OCI-LY3 (cell line): ENCODE data around the gene DCUN1D2.

Source experiments
- H2AFZ ChIP-seq: fragments of 200-600, 300-600 bp; shearing (Covaris generic); 2 replicates; pipeline ENCODE4 v1.6.0; 2014; ENCODE audit warnings: antibody characterized with exemption, low read depth, low read length
- H3K27ac ChIP-seq: fragments of 200-600, 300-600 bp; sonication (generic); 2 replicates; pipeline ENCODE4 v1.5.1; 2014; ENCODE audit warnings: mild to moderate bottlenecking, low read length, moderate library complexity, mixed read lengths
- H3K27me3 ChIP-seq: fragments of 200-600, 300-600 bp; sonication (generic); 2 replicates; pipeline ENCODE4 v1.6.1; 2014; ENCODE audit warnings: low read depth, low read length, mixed read lengths
- H3K36me3 ChIP-seq: fragments of 200-600, 300-600 bp; sonication (generic); replicated peaks from 2 replicates; pipeline ENCODE3; 2014; ENCODE audit warnings: low read depth, low read length, mixed read lengths
- H3K4me1 ChIP-seq: fragments of 300-600, 200-600 bp; sonication (generic); 2 replicates; pipeline ENCODE4 v1.6.1; 2014; ENCODE audit warnings: low read length, mixed read lengths
- H3K4me2 ChIP-seq: fragments of 200-600, 300-600 bp; sonication (generic); 2 replicates; pipeline ENCODE4 v1.6.1; 2014; ENCODE audit warnings: low read length, mixed read lengths
- H3K4me3 ChIP-seq: fragments of 300-600, 200-600 bp; sonication (generic); 2 replicates; pipeline ENCODE4 v1.5.1; 2014; ENCODE audit warnings: antibody characterized with exemption, mild to moderate bottlenecking, low read length, moderate library complexity
- H3K79me2 ChIP-seq: fragments of 300-600, 200-600 bp; shearing (Covaris generic); 2 replicates; pipeline ENCODE4 v1.6.1; 2014; ENCODE audit warnings: mild to moderate bottlenecking, low read length, mixed read lengths
- H3K9ac ChIP-seq: fragments of 300-600, 200-600 bp; shearing (Covaris generic); 2 replicates; pipeline ENCODE4 v1.6.0; 2014; ENCODE audit warnings: mild to moderate bottlenecking, low read length, moderate library complexity
- H3K9me3 ChIP-seq: fragments of 200-600, 300-600 bp; shearing (Covaris generic); 2 replicates; pipeline ENCODE4 v1.6.1; 2014; ENCODE audit warnings: low read length, mixed read lengths; ENCODE audit not compliant: insufficient read depth
- H4K20me1 ChIP-seq: fragments of 200-600, 300-600 bp; sonication (generic); 2 replicates; pipeline ENCODE4 v1.6.1; 2016; ENCODE audit warnings: low read length, mixed read lengths; ENCODE audit not compliant: insufficient read depth
- EZH2phosphoT487 ChIP-seq: fragments of 200-600 bp; shearing (Covaris generic); IDR thresholded peaks from 2 replicates; pipeline ENCODE4 v1.6.1; 2018; ENCODE audit warnings: antibody characterized with exemption, mixed run types, low read depth
- TF ChIP-seq, protein P1 (sequence below): fragments of 200-600, 300-600 bp; sonication (generic); IDR thresholded peaks from 2 replicates; pipeline ENCODE4 v1.5.1; 2014; ENCODE audit warnings: antibody characterized with exemption, low read length, low read depth

DCUN1D2 gene

DNA sequence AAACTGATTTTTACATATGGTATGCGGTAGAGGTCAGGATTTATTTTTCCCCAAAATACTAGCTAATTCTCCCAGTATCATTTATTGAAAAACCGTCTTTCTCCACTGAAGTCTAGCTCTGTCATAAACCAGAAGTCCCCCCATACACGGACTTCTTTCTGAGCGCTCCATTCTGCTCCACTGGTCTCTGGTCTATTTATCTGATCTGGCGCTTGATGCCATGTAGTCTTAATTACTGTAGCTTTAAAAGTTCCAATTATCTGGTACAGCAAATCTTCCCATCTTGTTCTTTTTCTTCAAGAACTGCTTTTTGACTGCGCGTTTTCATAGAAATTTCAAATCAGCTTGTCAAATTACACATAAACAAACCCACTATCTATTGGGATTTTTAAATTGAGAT, 13.7 kb downstream of the DCUN1D2 start:
- Histone ChIP-seq H3K79me2 (peaks cover 4% of the 10 kb centered on the region; the same call in 1 of the 2 replicates), H3K36me3 (peaks cover 58% of the 10 kb centered on the region)

DNA sequence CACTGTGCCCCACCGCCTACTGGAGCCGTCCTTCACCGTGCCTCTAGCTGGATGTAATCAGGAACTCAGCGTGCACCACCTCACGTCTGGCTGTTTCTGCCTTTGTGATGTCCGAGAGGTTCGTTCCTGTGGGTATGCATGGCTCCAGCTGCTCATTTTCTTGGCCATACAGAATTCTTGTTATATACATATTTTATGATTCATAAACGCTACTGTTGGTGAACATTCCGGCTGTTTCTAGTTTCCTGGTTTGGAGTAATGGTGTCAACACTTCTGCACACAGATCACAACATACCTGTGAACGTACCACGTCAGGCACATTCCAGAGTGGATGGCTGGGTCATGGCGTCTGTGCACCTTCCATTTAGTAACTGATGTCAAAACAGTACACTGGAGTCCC, 14.6 kb downstream of the DCUN1D2 start:
- TF ChIP-seq, protein P1, sequence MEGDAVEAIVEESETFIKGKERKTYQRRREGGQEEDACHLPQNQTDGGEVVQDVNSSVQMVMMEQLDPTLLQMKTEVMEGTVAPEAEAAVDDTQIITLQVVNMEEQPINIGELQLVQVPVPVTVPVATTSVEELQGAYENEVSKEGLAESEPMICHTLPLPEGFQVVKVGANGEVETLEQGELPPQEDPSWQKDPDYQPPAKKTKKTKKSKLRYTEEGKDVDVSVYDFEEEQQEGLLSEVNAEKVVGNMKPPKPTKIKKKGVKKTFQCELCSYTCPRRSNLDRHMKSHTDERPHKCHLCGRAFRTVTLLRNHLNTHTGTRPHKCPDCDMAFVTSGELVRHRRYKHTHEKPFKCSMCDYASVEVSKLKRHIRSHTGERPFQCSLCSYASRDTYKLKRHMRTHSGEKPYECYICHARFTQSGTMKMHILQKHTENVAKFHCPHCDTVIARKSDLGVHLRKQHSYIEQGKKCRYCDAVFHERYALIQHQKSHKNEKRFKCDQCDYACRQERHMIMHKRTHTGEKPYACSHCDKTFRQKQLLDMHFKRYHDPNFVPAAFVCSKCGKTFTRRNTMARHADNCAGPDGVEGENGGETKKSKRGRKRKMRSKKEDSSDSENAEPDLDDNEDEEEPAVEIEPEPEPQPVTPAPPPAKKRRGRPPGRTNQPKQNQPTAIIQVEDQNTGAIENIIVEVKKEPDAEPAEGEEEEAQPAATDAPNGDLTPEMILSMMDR, result no peak
- no peaks in the 10 kb centered on the region for H3K4me1 ChIP-seq
- no peak overlapping the region for H3K9ac ChIP-seq
- H3K27me3 ChIP-seq, result no peaks in the 10 kb centered on the region
- peaks cover 3% of the 10 kb centered on the region; the same call in 1 of the 2 replicates for H3K79me2 ChIP-seq
- H2AFZ ChIP-seq, result no peak overlapping the region
- no peak overlapping the region for H3K4me3 ChIP-seq
- no peak overlapping the region for H3K27ac ChIP-seq
- no peak overlapping the region for H3K4me2 ChIP-seq
- peaks cover 63% of the 10 kb centered on the region for H3K36me3 ChIP-seq
- no peaks in the 10 kb centered on the region for H4K20me1 ChIP-seq
- H3K9me3 ChIP-seq, result no peaks in the 10 kb centered on the region

More for the DNA sequence above, 13.7 kb downstream of the DCUN1D2 start:
- H3K9ac ChIP-seq, result no peak overlapping the region
- no peaks in the 10 kb centered on the region for H3K27me3 ChIP-seq
- H3K9me3 ChIP-seq, result no peaks in the 10 kb centered on the region
- H3K4me2 ChIP-seq, result no peak overlapping the region
- no peak for TF ChIP-seq EZH2phosphoT487
- TF ChIP-seq, protein P1, result no peak
- no peak overlapping the region for H2AFZ ChIP-seq
- no peaks in the 10 kb centered on the region for H3K4me1 ChIP-seq
- no peak overlapping the region for H3K4me3 ChIP-seq
- 0 out of 2 replicates have a peak, but pooled peaks cover under 1% of the 10 kb centered on the region for H4K20me1 ChIP-seq
- H3K27ac ChIP-seq, result no peak overlapping the region

DNA sequence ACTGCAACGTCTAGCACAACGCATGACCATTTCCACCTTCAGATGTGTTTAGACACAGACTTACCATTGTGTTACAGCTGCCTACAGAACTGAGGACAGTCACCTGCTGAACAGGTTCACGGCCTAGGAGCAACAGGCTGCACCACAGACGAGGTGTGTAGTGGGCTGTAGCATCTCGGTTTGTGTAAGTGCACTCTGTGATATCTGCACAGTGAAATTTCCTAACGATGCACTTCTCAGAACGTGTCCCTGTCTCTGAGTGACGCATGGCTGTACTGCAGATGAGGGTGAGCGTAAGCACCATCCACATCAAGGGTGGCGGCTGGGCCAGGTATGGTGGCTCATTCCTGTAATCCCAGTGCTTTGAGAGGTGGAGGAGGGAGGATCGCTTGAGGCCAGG, 15.2 kb downstream of the DCUN1D2 start:
- Histone ChIP-seq H3K9ac (no peak overlapping the region), H3K4me2 (no peak overlapping the region), H3K79me2 (no peaks in the 10 kb centered on the region), H3K4me3 (no peak overlapping the region), H4K20me1 (peaks cover 2% of the 10 kb centered on the region; the same call in 1 of the 2 replicates), H3K36me3 (peaks cover 59% of the 10 kb centered on the region), H2AFZ (no peak overlapping the region), H3K27ac (no peak overlapping the region), H3K4me1 (no peaks in the 10 kb centered on the region), H3K27me3 (no peaks in the 10 kb centered on the region), H3K9me3 (no peaks in the 10 kb centered on the region)
- no peak for TF ChIP-seq EZH2phosphoT487
- TF ChIP-seq, protein P1, result no peak

GRCh38 chr13:113474179-113474578, 16.3 kb downstream of the DCUN1D2 start:
- peaks cover 6% of the 10 kb centered on the region; the same call in 1 of the 2 replicates for H3K79me2 ChIP-seq
- peaks cover 57% of the 10 kb centered on the region for H3K36me3 ChIP-seq
- H3K9me3 ChIP-seq, result no peaks in the 10 kb centered on the region
- H3K4me1 ChIP-seq, result no peaks in the 10 kb centered on the region
- peaks cover 9% of the 10 kb centered on the region for H4K20me1 ChIP-seq
- TF ChIP-seq, protein P1, result no peak
- no peak for TF ChIP-seq EZH2phosphoT487
- H3K4me2 ChIP-seq, result no peak overlapping the region
- no peak overlapping the region for H3K9ac ChIP-seq
- no peak overlapping the region for H2AFZ ChIP-seq
- no peak overlapping the region for H3K4me3 ChIP-seq
- no peak overlapping the region for H3K27ac ChIP-seq
- H3K27me3 ChIP-seq, result no peaks in the 10 kb centered on the region
